Adipose tissue (tissue), 3 donors: Measurements from ENCODE around the gene GNL3. TPM values are rescaled to one million over a fixed set of nuclear protein-coding genes. Genes with fewer than 3 reads are reported as not detected.
"Not testable (repeated sequence)": the region's sequence is repeated elsewhere in the genome, so short reads cannot be mapped to it uniquely, and the experiment has no call there.

Experiments used
- H3K27ac ChIP-seq: one replicate; pipeline ENCODE4 v1.5.1; 2013; ENCODE audit warnings: low read depth, low read length
- WGBS, 3 donors: extraction: QIAGEN DNeasy Blood & Tissue Kit; methylation state at CpG; one replicate each; pipeline ENCODE4 v1.1.7; 2013; 5-methylcytosine and 5-hydroxymethylcytosine counted together
- polyA plus RNA-seq, 3 donors: library from polyadenylated mRNA; stranded (reverse); fragments of 200-250 nt; gene quantifications; one replicate each; pipeline ENCODE4 v1.2.3, GENCODE V29; 2013
- donor health status: healthy with polysubstance abuse.
- donor health status: Bipolar disorder and iron deficiency.
- donor health status: healthy.

GNL3 gene
- polyA plus RNA-seq, 3 donors = 46.8 to 87.4 (median 67.3) TPM

- 91 to 96% (median 95%) methylated on average over 17 of the region's 17 CpGs for WGBS, 3 donors
- H3K27ac ChIP-seq = no peak overlapping the region
These were observed 26.7 kb downstream of the GNL3 start for GRCh38 chr3:52712291-52713212.

DNA sequence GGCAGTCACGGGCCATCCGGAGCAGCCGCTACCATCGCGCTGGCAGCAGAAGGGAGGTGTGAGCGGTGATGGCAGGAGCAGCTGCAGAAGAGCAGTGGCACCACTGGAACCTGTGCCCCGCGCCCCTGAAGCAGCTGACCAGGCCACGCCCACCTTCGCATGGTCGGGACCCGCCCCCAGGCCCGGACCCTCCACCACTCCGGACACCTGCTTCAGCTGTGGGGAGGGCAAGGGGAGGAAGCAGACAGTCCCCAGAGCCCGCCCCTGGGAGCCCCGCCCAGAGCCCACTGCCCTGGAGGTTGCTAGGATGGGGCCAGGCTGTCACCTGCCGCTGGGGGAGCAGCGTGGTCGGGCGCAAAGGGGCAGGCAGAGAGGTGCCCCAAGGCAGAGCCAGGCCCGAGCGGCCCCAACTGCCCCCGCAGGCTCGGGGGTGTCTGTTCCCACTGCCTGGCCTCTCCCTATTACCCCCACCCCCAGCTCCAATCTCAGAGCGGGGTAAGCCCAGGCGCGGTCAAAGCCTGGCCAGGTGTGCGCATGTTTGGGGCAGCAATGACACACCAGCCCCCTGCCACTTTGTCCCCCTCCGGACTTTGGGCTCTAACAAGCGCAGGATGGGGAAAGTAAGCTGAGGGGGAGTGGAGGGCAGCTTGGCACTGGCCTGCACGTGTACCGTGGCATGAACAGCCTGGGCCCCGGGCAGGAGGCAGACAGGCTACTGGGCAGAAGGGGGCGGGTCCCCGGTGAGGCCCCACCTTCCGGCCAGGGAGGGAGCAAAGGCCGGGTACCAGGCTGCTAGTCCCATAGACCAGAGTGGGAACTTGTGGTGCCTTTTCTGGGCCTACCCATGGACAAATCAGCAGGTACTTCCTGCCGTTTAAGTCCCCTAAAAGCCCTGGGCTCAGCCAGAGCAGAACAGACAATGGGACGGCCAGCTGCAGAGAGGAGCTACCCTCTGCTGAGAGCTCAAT lies 28.8 kb downstream of the GNL3 start:
- WGBS, 3 donors = 46 to 67% (median 61%) methylated on average over 35 to 39 of the region's 39 CpGs

DNA sequence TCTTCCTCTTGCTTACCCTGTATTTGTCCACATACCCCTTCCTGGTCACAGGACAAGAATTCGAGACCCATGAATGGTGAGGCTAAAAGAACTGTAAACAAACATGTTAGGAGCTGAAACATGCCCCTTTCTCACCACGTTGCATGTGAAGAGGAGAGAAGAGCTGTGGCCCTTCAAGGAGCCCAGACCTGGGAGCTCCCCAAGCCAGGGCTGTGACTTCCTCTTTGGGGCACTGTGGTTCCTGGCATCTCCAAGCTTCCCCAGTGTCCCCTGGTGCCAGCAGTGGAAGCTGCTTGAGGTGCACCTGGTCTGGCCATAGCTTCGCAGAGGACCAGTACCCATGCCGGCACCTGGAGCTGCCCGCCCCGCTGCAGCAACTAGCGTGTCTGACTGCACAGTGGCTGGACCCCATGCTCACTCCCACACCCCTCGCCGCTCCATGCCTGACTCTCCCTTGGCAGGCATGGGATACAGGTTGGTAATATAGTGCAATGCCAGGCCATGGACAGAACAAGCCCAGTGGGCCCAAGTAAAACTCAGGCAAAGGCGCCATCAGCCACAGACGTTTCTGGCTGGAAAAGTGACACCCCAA lies 30.0 kb downstream of the GNL3 start:
- H3K27ac ChIP-seq = no peak overlapping the region
- WGBS, 3 donors = 83 to 95% (median 89%) methylated on average over 11 of the region's 11 CpGs

More for the DNA sequence above, 28.8 kb downstream of the GNL3 start:
- H3K27ac ChIP-seq = no peak overlapping the region

- no peak overlapping the region for H3K27ac ChIP-seq
These were observed 33.8 kb downstream of the GNL3 start for GRCh38 chr3:52719618-52720017.

DNA sequence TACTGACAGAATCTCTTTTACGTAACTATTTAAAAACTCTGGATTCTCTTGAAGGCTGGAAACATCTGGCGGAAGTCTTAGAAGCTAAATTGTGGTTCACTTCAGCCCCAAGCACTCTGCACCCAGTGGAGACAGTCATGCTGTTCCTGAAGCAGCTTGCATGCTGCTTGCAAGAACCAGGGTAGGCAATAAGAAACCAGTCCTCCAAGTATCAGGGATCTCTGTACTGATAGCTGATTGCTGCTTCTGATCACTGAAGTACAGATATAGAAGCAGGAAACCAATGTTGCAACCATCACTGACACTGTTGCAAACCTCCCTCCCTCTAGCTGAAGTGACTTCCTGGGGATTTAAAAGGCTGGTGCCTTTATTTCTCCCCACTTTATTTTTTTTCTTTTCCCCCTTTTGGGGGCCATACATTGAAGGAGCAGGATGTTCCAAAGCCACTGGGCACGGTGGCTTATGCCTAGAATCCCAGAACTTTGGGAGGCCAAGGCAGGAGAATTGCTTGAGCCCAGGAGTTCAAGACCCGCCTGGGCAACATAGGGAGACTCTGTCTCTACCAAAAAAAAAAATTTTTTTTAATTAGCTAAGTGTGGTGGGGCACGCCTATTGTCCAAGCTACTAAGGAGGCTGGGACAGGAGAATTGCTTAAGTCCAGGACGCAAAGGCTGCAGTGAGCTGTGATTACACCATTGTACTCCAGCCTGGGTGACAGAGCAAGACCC lies 35.3 kb downstream of the GNL3 start:
- H3K27ac ChIP-seq = no peak overlapping the region
- 58 to 92% (median 68%) methylated on average over 6 of the region's 6 CpGs for whole genome bisulfite sequencing, 3 donors

- WGBS, 3 donors = 93 to 96% (median 94%) methylated on average over 1 of the region's 1 CpG
- H3K27ac ChIP-seq = no peak overlapping the region
These were observed 35.8 kb downstream of the GNL3 start for GRCh38 chr3:52721730-52722008.

- no peak overlapping the region for H3K27ac ChIP-seq
- 91 to 93% (median 91%) methylated on average over 7 of the region's 7 CpGs for WGBS, 3 donors
These were observed 36.7 kb downstream of the GNL3 start for GRCh38 chr3:52722491-52722890.

GRCh38 chr3:52723935-52724334 lies 38.1 kb downstream of the GNL3 start:
- no peak overlapping the region for H3K27ac ChIP-seq
- 97 to 98% (median 97%) methylated on average over 5 of the region's 5 CpGs for WGBS, 3 donors

- no peak overlapping the region for H3K27ac ChIP-seq
- WGBS, 3 donors = 82 to 100% (median 97%) methylated on average over 1 of the region's 1 CpG
These were observed 38.7 kb downstream of the GNL3 start for GRCh38 chr3:52724511-52724910.

DNA sequence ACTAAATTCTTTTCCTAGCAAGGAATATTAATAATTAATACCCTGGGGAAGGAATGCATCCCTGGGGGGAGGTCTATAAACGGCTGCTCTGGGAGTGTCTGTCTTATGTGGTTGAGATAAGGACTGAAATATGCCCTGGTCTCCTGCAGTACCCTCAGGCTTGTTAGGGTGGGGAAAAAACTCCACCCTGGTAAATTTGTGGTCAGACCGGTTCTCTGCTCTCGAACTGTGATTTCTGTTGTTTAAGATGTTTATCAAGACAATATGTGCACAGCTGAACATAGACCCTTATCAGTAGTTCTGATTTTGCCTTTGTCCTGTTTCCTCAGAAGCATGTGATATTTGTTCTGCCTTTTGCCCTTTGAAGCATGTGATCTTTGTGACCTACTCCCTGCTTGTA lies 42.9 kb downstream of the GNL3 start:
- H3K27ac ChIP-seq = not testable (repeated sequence)
- WGBS, 3 donors = 51 to 68% (median 60%) methylated on average over 3 of the region's 3 CpGs

DNA sequence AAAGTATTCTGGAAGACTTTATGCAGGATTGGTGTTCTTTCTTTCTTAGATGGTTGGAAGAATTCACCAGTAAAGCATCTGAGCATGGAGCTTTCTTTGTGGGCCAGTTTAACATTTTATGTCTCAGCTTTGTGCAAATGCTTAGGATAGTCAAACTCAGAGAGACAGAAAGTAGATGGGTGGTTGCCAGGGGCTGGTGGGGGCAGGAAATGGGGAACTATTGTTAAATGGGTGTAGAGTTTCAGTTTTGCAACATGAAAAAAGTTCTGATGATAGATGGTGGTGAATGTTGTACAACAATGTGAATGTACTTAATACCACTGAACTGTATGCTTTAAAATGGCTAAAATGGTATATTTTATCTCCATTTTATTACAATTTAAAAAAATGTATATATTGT lies 44.8 kb downstream of the GNL3 start:
- H3K27ac ChIP-seq = no peak overlapping the region

DNA sequence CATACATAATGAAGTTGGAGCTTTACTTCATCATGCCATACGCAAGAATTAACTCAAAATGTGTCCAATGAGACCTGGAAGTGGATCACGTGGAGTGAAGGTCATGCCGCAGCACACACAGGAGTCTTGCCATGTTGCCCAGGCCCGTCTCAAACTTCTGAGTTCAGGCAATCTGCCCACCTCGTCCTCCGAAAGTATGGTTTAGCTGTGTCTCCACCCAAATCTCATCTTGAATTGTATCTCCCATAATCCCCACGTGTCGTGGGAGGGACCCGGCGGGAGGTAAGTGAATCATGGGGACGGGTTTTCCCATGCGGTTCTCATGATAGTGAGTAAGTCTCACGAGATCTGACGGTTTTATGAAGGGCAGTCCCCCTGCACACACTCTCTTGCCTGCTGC lies 45.8 kb downstream of the GNL3 start:
- H3K27ac ChIP-seq = no peak overlapping the region
- WGBS, 3 donors = 81 to 96% (median 84%) methylated on average over 14 of the region's 14 CpGs

- WGBS, 3 donors = 87 to 94% (median 87%) methylated on average over 10 of the region's 10 CpGs
- H3K27ac ChIP-seq = no peak overlapping the region
These were observed 47.5 kb downstream of the GNL3 start for GRCh38 chr3:52733256-52733891.

GRCh38 chr3:52739730-52740129 lies 53.9 kb downstream of the GNL3 start:
- H3K27ac ChIP-seq = no peak overlapping the region
- 51 to 84% (median 80%) methylated on average over 1 of the region's 1 CpG for WGBS, 3 donors

GRCh38 chr3:52742418-52743041 lies 56.7 kb downstream of the GNL3 start:
- WGBS, 3 donors = 82 to 92% (median 89%) methylated on average over 3 of the region's 3 CpGs
- no peak overlapping the region for H3K27ac ChIP-seq

- 47 to 87% (median 82%) methylated on average over 5 of the region's 5 CpGs for WGBS, 3 donors
- no peak overlapping the region for H3K27ac ChIP-seq
These were observed 57.3 kb downstream of the GNL3 start for GRCh38 chr3:52743152-52743551.

- WGBS, 3 donors = 76 to 95% (median 91%) methylated on average over 2 of the region's 2 CpGs
- no peak overlapping the region for H3K27ac ChIP-seq
These were observed 57.9 kb downstream of the GNL3 start for GRCh38 chr3:52743721-52744120.
